Liver (tissue), 9 donors: ENCODE data around the gene FAM110D. TPM values are rescaled to one million over a fixed set of nuclear protein-coding genes. Genes with fewer than 3 reads are reported as not detected.

ENCODE experiments used
- DNase-seq: peaks from one replicate; pipeline ENCODE4 v3.0.0-alpha.2; 2017; ENCODE audit warnings: low spot score
- H3K27ac ChIP-seq, 2 donors: one replicate each; pipeline ENCODE4 v1.7.0; 2013; ENCODE audit warnings: inconsistent platforms in 2 of 2, low read length in 2 of 2, control low read depth in 1 of 2, low read depth in 1 of 2, mild to moderate bottlenecking in 1 of 2
- H3K27me3 ChIP-seq, 4 donors: one replicate each; pipeline versions ENCODE4 v1.6.1 to v1.7.0; 2013; ENCODE audit warnings: low read length in 3 of 4, inconsistent platforms in 1 of 4, mild to moderate bottlenecking in 1 of 4, moderate library complexity in 1 of 4; ENCODE audit not compliant: control insufficient read depth in 4 of 4, insufficient read depth in 4 of 4
- H3K36me3 ChIP-seq, 4 donors: one replicate each; pipeline versions ENCODE4 v1.6.1 to v1.7.0; 2013; ENCODE audit warnings: low read length in 3 of 4, mild to moderate bottlenecking in 3 of 4, low read depth in 1 of 4, moderate library complexity in 1 of 4; ENCODE audit not compliant: control insufficient read depth in 4 of 4, insufficient read depth in 3 of 4
- H3K4me1 ChIP-seq, 4 donors: one replicate each; pipeline versions ENCODE4 v1.6.1 to v1.7.0; 2013; ENCODE audit warnings: low read length in 3 of 4, mild to moderate bottlenecking in 3 of 4, moderate library complexity in 1 of 4; ENCODE audit not compliant: control insufficient read depth in 4 of 4, insufficient read depth in 4 of 4
- H3K4me3 ChIP-seq, 3 donors: one replicate each; pipeline versions ENCODE4 v1.6.1 to v1.7.0; 2013; ENCODE audit warnings: low read length in 3 of 3, control low read depth in 1 of 3, low read depth in 1 of 3, mild to moderate bottlenecking in 1 of 3
- H3K9ac ChIP-seq, 2 donors: one replicate each; pipeline ENCODE4 v1.7.0; 2013; ENCODE audit warnings: low read length in 2 of 2, mild to moderate bottlenecking in 2 of 2, moderate library complexity in 2 of 2, control low read depth in 1 of 2, low read depth in 1 of 2
- H3K9me3 ChIP-seq, 4 donors: one replicate each; pipeline versions ENCODE4 v1.6.1 to v1.7.0; 2013; ENCODE audit warnings: low read length in 3 of 4; ENCODE audit not compliant: control insufficient read depth in 4 of 4
- ATF3 ChIP-seq: IDR thresholded peaks from 2 replicates; pipeline ENCODE4 v1.6.1; 2016; ENCODE audit warnings: antibody characterized with exemption
- CTCF ChIP-seq: fragments of 150-350 bp; IDR thresholded peaks from 2 replicates; pipeline ENCODE4 v1.5.1; 2017; ENCODE audit warnings: improper control_type of control experiment, low read depth, low read length; ENCODE audit not compliant: missing input control
- EGR1 ChIP-seq, 2 donors: IDR thresholded peaks; 2 replicates each; pipeline ENCODE4 v1.6.1; 2016 to 2018; ENCODE audit warnings: antibody characterized with exemption in 2 of 2, low read depth in 2 of 2
- FOXA2 ChIP-seq: IDR thresholded peaks from 2 replicates; pipeline ENCODE4 v1.6.1; 2016; ENCODE audit warnings: antibody characterized with exemption
- GABPA ChIP-seq, 2 donors: IDR thresholded peaks in 1 of 2; conservative IDR thresholded peaks in 1 of 2; 2 replicates each; pipeline ENCODE4 v1.6.1; 2016; ENCODE audit warnings: antibody characterized with exemption in 2 of 2, mild to moderate bottlenecking in 1 of 2, moderate library complexity in 1 of 2
- HNF4A ChIP-seq, 2 donors: conservative IDR thresholded peaks; 2 replicates each; pipeline ENCODE4 v1.6.1; 2016; ENCODE audit warnings: antibody characterized with exemption in 2 of 2, mild to moderate bottlenecking in 2 of 2
- HNF4G ChIP-seq: IDR thresholded peaks from 2 replicates; pipeline ENCODE4 v1.6.1; 2016; ENCODE audit warnings: antibody characterized with exemption
- JUND ChIP-seq, 2 donors: IDR thresholded peaks; 2 replicates each; pipeline ENCODE4 v1.6.1; 2016; ENCODE audit warnings: antibody characterized with exemption in 2 of 2
- MAX ChIP-seq: IDR thresholded peaks from 2 replicates; pipeline ENCODE4 v1.6.1; 2016; ENCODE audit warnings: antibody characterized with exemption
- NR2F2 ChIP-seq: IDR thresholded peaks from 2 replicates; pipeline ENCODE4 v1.6.1; 2016; ENCODE audit warnings: antibody characterized with exemption
- RAD21 ChIP-seq, 2 donors: IDR thresholded peaks; 2 replicates each; pipeline ENCODE4 v1.6.1; 2016; ENCODE audit warnings: antibody characterized with exemption in 2 of 2, mild to moderate bottlenecking in 2 of 2
- REST ChIP-seq: IDR thresholded peaks from 2 replicates; pipeline ENCODE4 v1.6.1; 2016; ENCODE audit warnings: antibody characterized with exemption, mild to moderate bottlenecking
- RXRA ChIP-seq, 2 donors: IDR thresholded peaks; 2 replicates each; pipeline ENCODE4 v1.6.1; 2017 to 2018; ENCODE audit warnings: antibody characterized with exemption in 2 of 2, mild to moderate bottlenecking in 1 of 2
- SP1 ChIP-seq: IDR thresholded peaks from 2 replicates; pipeline ENCODE4 v1.6.1; 2018; ENCODE audit warnings: antibody characterized with exemption, mild to moderate bottlenecking
- TAF1 ChIP-seq: conservative IDR thresholded peaks from 2 replicates; pipeline ENCODE4 v1.6.1; 2016; ENCODE audit warnings: antibody characterized with exemption, mild to moderate bottlenecking
- YY1 ChIP-seq: IDR thresholded peaks from 2 replicates; pipeline ENCODE4 v1.6.1; 2016; ENCODE audit warnings: antibody characterized with exemption, mild to moderate bottlenecking
- WGBS: extraction: QIAGEN DNeasy Blood & Tissue Kit; methylation state at CpG from one replicate; pipeline ENCODE4 v1.1.7; 2013; 5-methylcytosine and 5-hydroxymethylcytosine counted together
- polyA plus RNA-seq, 2 donors: library from polyadenylated mRNA; stranded (reverse) in 1 of 2; unstranded in 1 of 2; fragments of 200-250 nt in 1 of 2; fragments of >200 nt in 1 of 2; fragmentation: Nextera tagmentation in 1 of 2; extraction: Ambion mirVana in 1 of 2; gene quantifications; one replicate each; pipeline versions ENCODE4 v1.2.1 to v1.2.3, GENCODE V29; 2013 to 2015
- total RNA-seq, 2 donors: library from RNA; depleted of rRNA; stranded (reverse); fragments of >200 nt; gene quantifications; one replicate each; pipeline ENCODE4 v1.2.3, GENCODE V29; 2014
- donor health status: healthy.
- donor health status: healthy.
- donor health status: healthy.
- donor health status: healthy.
- donor health status: healthy.

The FAM110D gene
- total and polyA plus RNA-seq, 4 donors = 0.10 to 0.50 (median 0.27) TPM

GRCh38 chr1:26181586-26182382, 22.9 kb downstream of the FAM110D start:
- no peaks in the 10 kb centered on the region for H3K9me3 ChIP-seq
- 86% methylated on average over 9 of the region's 9 CpGs for WGBS
- H3K9ac ChIP-seq = no peak overlapping the region
- H3K36me3 ChIP-seq = no peaks in the 10 kb centered on the region
- TF ChIP-seq YY1 = no peak
- TF ChIP-seq HNF4A (conservative IDR thresholded peaks at IDR 0.05) = no peak
- TF ChIP-seq JUND (IDR thresholded peaks at IDR 0.05) = no peak
- TF ChIP-seq RAD21 (IDR thresholded peaks at IDR 0.05) = no peak
- TF ChIP-seq SP1 = no peak
- TF ChIP-seq MAX = no peak
- no peak for TF ChIP-seq GABPA (IDR thresholded peaks at IDR 0.05 in 1 of 2, conservative IDR thresholded peaks at IDR 0.05 in 1 of 2)
- no peak for TF ChIP-seq TAF1
- no peak for TF ChIP-seq NR2F2
- no peak for TF ChIP-seq CTCF
- no peak for TF ChIP-seq HNF4G
- no peak for TF ChIP-seq ATF3
- no peak for TF ChIP-seq REST
- no peak for TF ChIP-seq FOXA2
- TF ChIP-seq EGR1 (IDR thresholded peaks at IDR 0.05; ENCODE audit: low read depth in 2 of 2) = no peak
- TF ChIP-seq RXRA (IDR thresholded peaks at IDR 0.05) = no peak
- no peaks in the 10 kb centered on the region for H3K27me3 ChIP-seq
- no peaks in the 10 kb centered on the region for H3K4me1 ChIP-seq
- H3K27ac ChIP-seq = no peak overlapping the region
- no peak for DNase-seq
- no peak overlapping the region for H3K4me3 ChIP-seq

GRCh38 chr1:26182383-26182696, 23.5 kb downstream of the FAM110D start:
- no peak for DNase-seq
- WGBS = 91% methylated on average over 7 of the region's 7 CpGs

More at GRCh38 chr1:26182383-26182696, 23.5 kb downstream of the FAM110D start:
- no peaks in the 10 kb centered on the region for H3K27me3 ChIP-seq
- no peak overlapping the region for H3K9ac ChIP-seq
- no peak for TF ChIP-seq MAX
- H3K9me3 ChIP-seq = no peaks in the 10 kb centered on the region
- H3K4me1 ChIP-seq = no peaks in the 10 kb centered on the region
- no peaks in the 10 kb centered on the region for H3K36me3 ChIP-seq
- no peak overlapping the region for H3K27ac ChIP-seq
- H3K4me3 ChIP-seq = no peak overlapping the region
